LNCaP clone FGC (cell line): ENCODE data around the gene ZNRD2.

Source experiments
- DNase-seq: peaks from one replicate; pipeline ENCODE4 v3.0.0-alpha.2; 2011; ENCODE audit warnings: low read depth
- H3K4me3 ChIP-seq: 2 replicates; pipeline ENCODE4 v1.5.1; 2011; ENCODE audit warnings: mild to moderate bottlenecking, low read depth, low read length, control low read depth
- CTCF ChIP-seq: IDR thresholded peaks from 2 replicates; pipeline ENCODE4 v1.5.1; 2012; ENCODE audit warnings: mild to moderate bottlenecking; ENCODE audit not compliant: control insufficient read depth, insufficient read depth; ENCODE audit errors: extremely low read depth

The ZNRD2 gene

GRCh38 chr11:65548395-65548794 lies 21.9 kb upstream of the ZNRD2 start:
- no peak for DNase-seq
- no peak overlapping the region for H3K4me3 ChIP-seq
- no peak for TF ChIP-seq CTCF

- no peak for DNase-seq
- no peak for TF ChIP-seq CTCF
- no peak overlapping the region for H3K4me3 ChIP-seq
Observed at GRCh38 chr11:65549096-65549495, 21.2 kb upstream of the ZNRD2 start.

- DNase-seq, result no peak
- H3K4me3 ChIP-seq, result no peak overlapping the region
- peak; percentile 77 for TF ChIP-seq CTCF
Observed at GRCh38 chr11:65551572-65552387, 18.5 kb upstream of the ZNRD2 start.

- no peak overlapping the region for H3K4me3 ChIP-seq
- TF ChIP-seq CTCF, result no peak
- DNase-seq, result no peak
Observed at GRCh38 chr11:65552388-65552951, 17.8 kb upstream of the ZNRD2 start.

- TF ChIP-seq CTCF, result no peak
- no peak for DNase-seq
- no peak overlapping the region for H3K4me3 ChIP-seq
Observed at GRCh38 chr11:65553301-65554001, 16.8 kb upstream of the ZNRD2 start.

GRCh38 chr11:65554057-65554818 lies 16.0 kb upstream of the ZNRD2 start:
- DNase-seq, result no peak
- no peak for TF ChIP-seq CTCF
- H3K4me3 ChIP-seq, result no peak overlapping the region
